Mesothelial cell of epicardium (in vitro differentiated cells): ENCODE measurements around the gene UXT. TPM values are rescaled to one million over a fixed set of nuclear protein-coding genes. Genes with fewer than 3 reads are reported as not detected.

ENCODE experiments used
- DNase-seq, 2 experiments: peaks; one replicate each; pipeline ENCODE4 v3.0.0; 2021; ENCODE audit warnings: low spot score in 2 of 2; ENCODE audit not compliant: unreplicated experiment in 2 of 2
- H3K27ac Mint-ChIP-seq: 2 replicates; pipeline ENCODE4 v1.8.0; 2021; ENCODE audit warnings: mixed read lengths
- H3K27me3 Mint-ChIP-seq: 2 replicates; pipeline ENCODE4 v1.8.0; 2021; ENCODE audit warnings: low read depth, mixed read lengths
- H3K36me3 Mint-ChIP-seq: 2 replicates; pipeline ENCODE4 v1.8.0; 2021; ENCODE audit warnings: mixed read lengths
- H3K4me1 Mint-ChIP-seq: 2 replicates; pipeline ENCODE4 v1.8.0; 2021; ENCODE audit warnings: mixed read lengths
- H3K4me3 Mint-ChIP-seq: 2 replicates; pipeline ENCODE4 v1.8.0; 2021; ENCODE audit warnings: mild to moderate bottlenecking, moderate library complexity, mixed read lengths
- H3K9me3 Mint-ChIP-seq: 2 replicates; pipeline ENCODE4 v1.8.0; 2021; ENCODE audit warnings: mixed read lengths
- CTCF ChIP-seq: fragments of 200-600 bp; sonication (generic); IDR thresholded peaks from one replicate; pipeline ENCODE4 v1.5.0; 2021; ENCODE audit warnings: antibody characterized with exemption; ENCODE audit not compliant: unreplicated experiment
- total RNA-seq: library from RNA; stranded (reverse); gene quantifications from 3 replicates; pipeline ENCODE4 v1.2.1, GENCODE V29; 2021

UXT gene
- total RNA-seq, 1 donor from 2014 or later = 71.4 TPM

GRCh38 chrX:47664737-47665136 lies 5.8 kb upstream of the UXT start:
- Mint-ChIP-seq H3K27me3 (no peaks in the 10 kb centered on the region), H3K27ac (no peak overlapping the region), H3K9me3 (peaks cover 5% of the 10 kb centered on the region), H3K4me1 (no peaks in the 10 kb centered on the region), H3K4me3 (no peak overlapping the region), H3K36me3 (no peaks in the 10 kb centered on the region)
- no peak for DNase-seq
- no peak for TF ChIP-seq CTCF

- no peaks in the 10 kb centered on the region for H3K4me1 Mint-ChIP-seq
- H3K27me3 Mint-ChIP-seq = no peaks in the 10 kb centered on the region
- no peaks in the 10 kb centered on the region for H3K36me3 Mint-ChIP-seq
- no peak overlapping the region for H3K4me3 Mint-ChIP-seq
- no peak overlapping the region for H3K27ac Mint-ChIP-seq
- H3K9me3 Mint-ChIP-seq = peaks cover 3% of the 10 kb centered on the region
- TF ChIP-seq CTCF = no peak
- no peak for DNase-seq
These were observed 3.2 kb upstream of the UXT start for GRCh38 chrX:47662144-47662657.

- H3K4me1 Mint-ChIP-seq = no peaks in the 10 kb centered on the region
- no peaks in the 10 kb centered on the region for H3K27me3 Mint-ChIP-seq
- H3K27ac Mint-ChIP-seq = no peak overlapping the region
- H3K9me3 Mint-ChIP-seq = no peaks in the 10 kb centered on the region
- DNase-seq = no peak
- TF ChIP-seq CTCF = no peak
- no peak overlapping the region for H3K4me3 Mint-ChIP-seq
- H3K36me3 Mint-ChIP-seq = peaks cover under 1% of the 10 kb centered on the region
These were observed 2.6 kb upstream of the UXT start for GRCh38 chrX:47661539-47661938.

GRCh38 chrX:47659421-47659726 lies 394 bp upstream of the UXT start:
- peak overlapping the region; percentile 99 for H3K27ac Mint-ChIP-seq
- H3K4me1 Mint-ChIP-seq = no peaks in the 10 kb centered on the region
- DNase-seq = no peak
- peaks cover 6% of the 10 kb centered on the region for H3K36me3 Mint-ChIP-seq
- peaks cover 4% of the 10 kb centered on the region for H3K9me3 Mint-ChIP-seq
- no peaks in the 10 kb centered on the region for H3K27me3 Mint-ChIP-seq
- TF ChIP-seq CTCF = no peak
- H3K4me3 Mint-ChIP-seq = peak overlapping the region; percentile 89

- Mint-ChIP-seq H3K4me1 (no peaks in the 10 kb centered on the region), H3K27me3 (no peaks in the 10 kb centered on the region), H3K36me3 (peaks cover 6% of the 10 kb centered on the region), H3K4me3 (peak overlapping the region; percentile 89), H3K27ac (peak overlapping the region; percentile 99), H3K9me3 (peaks cover 7% of the 10 kb centered on the region)
- DNase-seq = no peak
- TF ChIP-seq CTCF = no peak
These were observed 688 bp downstream of the UXT start for GRCh38 chrX:47658301-47658683.
